ENCODE data around the gene CA9. TPM values are rescaled to one million over a fixed set of nuclear protein-coding genes. Genes with fewer than 3 reads are reported as not detected.

Gene CA9
- total and polyA plus RNA-seq, 2 donors from 2014 or later: 0.67 to 0.85 TPM

DNA sequence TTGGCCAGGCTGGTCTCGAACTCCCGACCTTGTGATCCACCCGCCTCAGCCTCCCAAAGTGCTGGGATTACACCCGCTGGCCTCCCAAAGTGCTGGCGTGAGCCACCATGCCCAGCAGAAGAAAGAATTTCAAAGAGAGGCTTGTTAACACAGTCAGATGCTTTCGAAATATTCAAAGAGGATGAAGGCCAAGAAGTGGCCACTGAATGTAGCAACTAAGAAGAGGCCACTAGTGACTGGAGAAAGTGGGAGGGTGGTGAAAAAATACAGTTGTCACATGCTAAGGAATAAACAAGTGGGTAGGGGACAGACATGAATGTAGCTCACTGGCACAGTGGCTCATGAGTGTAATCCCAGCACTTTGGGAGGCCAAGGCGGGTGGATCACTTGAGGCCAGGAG lies 29.0 kb downstream of the CA9 start:
- intact Hi-C loops (cut with DNase I): no loop called here
- H3K36me3 ChIP-seq (ENCODE audit: control insufficient read depth in 2 of 3, insufficient read depth in 3 of 3, low read length in 3 of 3): peaks cover 36 to 96% (median 89%) of the 10 kb centered on the region in 3 donors
- no peaks in the 10 kb centered on the region for H3K27me3 ChIP-seq (ENCODE audit: control insufficient read depth, insufficient read depth, low read length)
- no peaks in the 10 kb centered on the region for H3K4me1 ChIP-seq (ENCODE audit: control insufficient read depth in 2 of 3, insufficient read depth in 2 of 3, low read depth in 1 of 3, low read length in 3 of 3)
- DNase-seq: no peak
- no peak for FAIRE-seq
- H3K9ac ChIP-seq (ENCODE audit: low read length in 3 of 3): no peak overlapping the region
- H3K4me3 ChIP-seq (ENCODE audit: low read length in 3 of 3): no peak overlapping the region
- H3K9me3 ChIP-seq (ENCODE audit: control insufficient read depth in 2 of 3, insufficient read depth in 1 of 3, low read length in 3 of 3): no peaks in the 10 kb centered on the region
- no peak overlapping the region for H3K27ac ChIP-seq (ENCODE audit: low read depth in 2 of 2, low read length in 2 of 2)
- TF ChIP-seq, protein P1, sequence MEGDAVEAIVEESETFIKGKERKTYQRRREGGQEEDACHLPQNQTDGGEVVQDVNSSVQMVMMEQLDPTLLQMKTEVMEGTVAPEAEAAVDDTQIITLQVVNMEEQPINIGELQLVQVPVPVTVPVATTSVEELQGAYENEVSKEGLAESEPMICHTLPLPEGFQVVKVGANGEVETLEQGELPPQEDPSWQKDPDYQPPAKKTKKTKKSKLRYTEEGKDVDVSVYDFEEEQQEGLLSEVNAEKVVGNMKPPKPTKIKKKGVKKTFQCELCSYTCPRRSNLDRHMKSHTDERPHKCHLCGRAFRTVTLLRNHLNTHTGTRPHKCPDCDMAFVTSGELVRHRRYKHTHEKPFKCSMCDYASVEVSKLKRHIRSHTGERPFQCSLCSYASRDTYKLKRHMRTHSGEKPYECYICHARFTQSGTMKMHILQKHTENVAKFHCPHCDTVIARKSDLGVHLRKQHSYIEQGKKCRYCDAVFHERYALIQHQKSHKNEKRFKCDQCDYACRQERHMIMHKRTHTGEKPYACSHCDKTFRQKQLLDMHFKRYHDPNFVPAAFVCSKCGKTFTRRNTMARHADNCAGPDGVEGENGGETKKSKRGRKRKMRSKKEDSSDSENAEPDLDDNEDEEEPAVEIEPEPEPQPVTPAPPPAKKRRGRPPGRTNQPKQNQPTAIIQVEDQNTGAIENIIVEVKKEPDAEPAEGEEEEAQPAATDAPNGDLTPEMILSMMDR (IDR thresholded peaks at IDR 0.05; ENCODE audit: borderline replicate concordance, extremely low read depth, insufficient read depth): no peak

DNA sequence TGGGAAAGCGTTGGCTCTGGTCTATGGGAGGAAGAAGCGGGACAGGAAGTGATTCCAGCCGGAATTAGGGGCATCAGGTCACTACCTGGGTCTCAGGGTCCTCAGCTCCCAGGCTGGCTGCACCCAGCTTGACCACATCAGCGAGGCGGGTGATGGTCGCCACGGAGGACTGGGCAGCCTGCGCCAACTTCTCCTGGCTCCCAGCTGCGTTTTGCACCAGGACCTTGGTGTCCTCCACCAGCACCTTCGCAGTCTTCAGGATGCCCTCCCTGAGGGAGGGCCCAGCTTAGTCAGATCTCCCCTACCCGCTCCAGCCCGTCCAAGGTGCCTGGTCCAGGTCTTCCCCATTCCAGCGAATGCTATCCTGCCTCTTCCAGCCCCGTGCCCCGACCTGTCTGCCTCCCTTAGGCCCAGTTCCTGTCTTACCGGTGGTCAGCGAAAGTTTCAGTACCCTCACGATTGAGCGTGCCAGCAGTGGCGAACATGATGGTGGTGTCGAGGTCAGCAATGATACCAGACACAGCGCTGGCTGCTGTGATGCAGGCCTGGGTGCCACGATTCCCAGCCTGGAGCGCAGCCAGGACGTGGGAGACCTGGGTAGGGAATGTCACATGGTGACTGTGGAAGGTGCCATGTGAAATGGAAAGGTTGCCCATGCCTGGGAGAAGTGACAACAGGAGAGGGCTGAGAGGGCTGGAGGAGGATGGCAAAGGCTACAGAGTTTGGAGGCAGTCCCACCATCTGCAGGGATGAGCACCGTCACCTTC lies 30.4 kb downstream of the CA9 start:
- intact Hi-C loops (cut with DNase I): no loop called here
- no peak for FAIRE-seq
- no peak overlapping the region for H3K27ac ChIP-seq (ENCODE audit: low read depth in 2 of 2, low read length in 2 of 2)

DNA sequence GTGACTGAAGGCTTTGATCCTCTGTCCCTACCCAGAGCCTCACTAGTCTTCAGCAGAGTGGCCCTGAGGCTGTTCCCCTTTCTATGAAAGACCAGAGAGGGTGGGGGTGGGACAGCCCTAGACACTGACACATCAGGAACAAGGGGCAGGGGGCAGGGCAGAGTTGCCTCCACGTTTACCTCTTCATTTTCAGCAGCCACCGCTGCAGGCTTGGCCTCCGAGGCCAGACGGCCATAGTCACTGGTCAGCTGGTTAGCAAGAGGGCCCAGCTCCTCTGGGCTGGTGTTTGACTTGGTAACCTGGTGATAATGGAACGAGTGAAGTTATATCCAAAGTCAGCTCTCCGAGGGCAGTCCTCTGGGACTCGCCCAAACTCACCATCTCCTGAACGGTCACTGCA lies 31.6 kb downstream of the CA9 start:
- no peak overlapping the region for H3K4me3 ChIP-seq (ENCODE audit: low read length in 3 of 3)
- no peak for FAIRE-seq
- H3K9me3 ChIP-seq (ENCODE audit: control insufficient read depth in 2 of 3, insufficient read depth in 1 of 3, low read length in 3 of 3): no peaks in the 10 kb centered on the region
- peaks cover 23 to 88% (median 76%) of the 10 kb centered on the region in 3 donors for H3K36me3 ChIP-seq (ENCODE audit: control insufficient read depth in 2 of 3, insufficient read depth in 3 of 3, low read length in 3 of 3)
- TF ChIP-seq, protein P1 (IDR thresholded peaks at IDR 0.05; ENCODE audit: borderline replicate concordance, extremely low read depth, insufficient read depth): no peak
- no peak overlapping the region for H3K9ac ChIP-seq (ENCODE audit: low read length in 3 of 3)
- intact Hi-C loops (cut with DNase I): no loop called here
- no peak overlapping the region for H3K27ac ChIP-seq (ENCODE audit: low read depth in 2 of 2, low read length in 2 of 2)
- H3K27me3 ChIP-seq (ENCODE audit: control insufficient read depth, insufficient read depth, low read length): no peaks in the 10 kb centered on the region
- H3K4me1 ChIP-seq (ENCODE audit: control insufficient read depth in 2 of 3, insufficient read depth in 2 of 3, low read depth in 1 of 3, low read length in 3 of 3): no peaks in the 10 kb centered on the region
- DNase-seq: no peak

More for the DNA sequence above, 30.4 kb downstream of the CA9 start:
- Histone ChIP-seq H3K9ac (ENCODE audit: low read length in 3 of 3) (no peak overlapping the region), H3K27me3 (ENCODE audit: control insufficient read depth, insufficient read depth, low read length) (no peaks in the 10 kb centered on the region), H3K9me3 (ENCODE audit: control insufficient read depth in 2 of 3, insufficient read depth in 1 of 3, low read length in 3 of 3) (no peaks in the 10 kb centered on the region), H3K4me1 (ENCODE audit: control insufficient read depth in 2 of 3, insufficient read depth in 2 of 3, low read depth in 1 of 3, low read length in 3 of 3) (no peaks in the 10 kb centered on the region), H3K36me3 (ENCODE audit: control insufficient read depth in 2 of 3, insufficient read depth in 3 of 3, low read length in 3 of 3) (peaks cover 31 to 95% (median 87%) of the 10 kb centered on the region in 3 donors), H3K4me3 (ENCODE audit: low read length in 3 of 3) (no peak overlapping the region)
- TF ChIP-seq, protein P1 (IDR thresholded peaks at IDR 0.05; ENCODE audit: borderline replicate concordance, extremely low read depth, insufficient read depth): no peak
- DNase-seq: no peak

Data from kidney (tissue), 14 donors.